ENCODE measurements around the gene WWOX. TPM values are rescaled to one million over a fixed set of nuclear protein-coding genes. Genes with fewer than 3 reads are reported as not detected.

Gene WWOX
- total RNA-seq, 4 donors from 2014 or later: 21.4 to 55.6 (median 33.2) TPM

GRCh38 chr16:78727536-78727935 lies 628.1 kb downstream of the WWOX start:
- DNase-seq (ENCODE audit: low spot score) (no peak), ATAC-seq (ENCODE audit: low FRiP score) (no peak)
- no peak for TF ChIP-seq CTCF (IDR thresholded peaks at IDR 0.05)

DNA sequence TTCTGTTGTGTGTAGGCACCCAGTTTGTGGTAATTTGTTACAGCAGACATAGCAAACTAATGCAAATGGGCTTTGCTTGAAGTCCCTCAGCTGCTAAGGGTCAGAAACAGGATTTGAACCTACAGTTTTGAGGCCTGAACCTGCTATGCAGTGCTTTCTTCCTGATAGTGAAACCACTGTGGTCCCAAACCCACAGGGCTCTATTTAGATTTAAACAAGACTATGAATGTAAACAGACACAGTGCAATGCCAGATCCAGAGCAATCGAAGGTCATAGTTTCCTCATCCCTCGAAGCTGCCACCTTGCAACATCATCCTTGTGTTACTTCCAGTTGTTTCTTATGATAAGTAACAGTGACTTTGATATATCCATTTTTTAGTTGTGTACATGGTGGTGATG lies 630.2 kb downstream of the WWOX start:
- DNase-seq (ENCODE audit: low spot score): no peak

DNA sequence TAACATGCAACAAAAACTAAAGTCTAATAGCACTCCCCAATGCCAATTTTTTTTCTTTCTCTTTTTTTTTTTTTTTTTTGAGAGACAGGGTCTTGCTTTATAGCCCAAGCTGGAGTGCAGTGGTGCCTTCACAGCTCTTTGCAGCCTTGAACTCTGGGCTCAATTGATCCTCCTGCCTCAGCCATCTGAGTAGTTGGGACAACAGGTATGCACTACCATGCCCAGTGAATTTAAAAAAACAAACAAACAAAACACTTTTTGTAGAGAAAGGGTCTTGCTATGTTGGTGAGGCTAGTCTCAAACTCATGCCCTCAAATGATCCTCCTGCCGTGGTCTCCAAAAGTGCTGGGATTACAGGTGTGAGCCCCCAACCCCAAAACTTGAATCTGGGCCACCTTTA lies 632.3 kb downstream of the WWOX start:
- no peak for TF ChIP-seq CTCF (IDR thresholded peaks at IDR 0.05)
- ATAC-seq (ENCODE audit: low FRiP score): no peak
- no peak for DNase-seq (ENCODE audit: low spot score)

More for the DNA sequence above, 630.2 kb downstream of the WWOX start:
- ATAC-seq (ENCODE audit: low FRiP score): no peak
- no peak for TF ChIP-seq CTCF (IDR thresholded peaks at IDR 0.05)

DNA sequence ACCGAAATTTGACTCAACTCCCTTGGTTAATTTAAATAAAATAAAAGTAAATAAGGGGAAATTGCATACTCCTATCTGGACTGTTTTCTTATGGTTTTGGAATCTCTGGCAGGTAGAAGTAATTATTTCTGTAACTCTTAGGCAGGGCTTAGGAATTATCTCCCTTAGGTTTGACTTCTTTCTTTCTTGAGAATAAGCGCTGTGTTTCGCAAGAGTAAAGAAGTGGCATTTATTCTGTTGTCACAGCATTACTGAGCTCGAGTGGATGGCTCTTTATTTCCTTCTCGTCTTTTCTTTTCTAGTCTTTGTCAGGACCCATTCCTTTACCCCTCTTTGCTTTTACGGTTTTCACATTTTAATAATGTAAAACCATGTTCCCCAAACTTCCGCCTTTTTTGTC lies 633.2 kb downstream of the WWOX start:
- no peak for ATAC-seq (ENCODE audit: low FRiP score)
- DNase-seq (ENCODE audit: low spot score): no peak
- no peak for TF ChIP-seq CTCF (IDR thresholded peaks at IDR 0.05)

GRCh38 chr16:78735337-78735736 lies 635.9 kb downstream of the WWOX start:
- no peak for TF ChIP-seq CTCF (IDR thresholded peaks at IDR 0.05)
- DNase-seq (ENCODE audit: low spot score): no peak
- no peak for ATAC-seq (ENCODE audit: low FRiP score)

DNA sequence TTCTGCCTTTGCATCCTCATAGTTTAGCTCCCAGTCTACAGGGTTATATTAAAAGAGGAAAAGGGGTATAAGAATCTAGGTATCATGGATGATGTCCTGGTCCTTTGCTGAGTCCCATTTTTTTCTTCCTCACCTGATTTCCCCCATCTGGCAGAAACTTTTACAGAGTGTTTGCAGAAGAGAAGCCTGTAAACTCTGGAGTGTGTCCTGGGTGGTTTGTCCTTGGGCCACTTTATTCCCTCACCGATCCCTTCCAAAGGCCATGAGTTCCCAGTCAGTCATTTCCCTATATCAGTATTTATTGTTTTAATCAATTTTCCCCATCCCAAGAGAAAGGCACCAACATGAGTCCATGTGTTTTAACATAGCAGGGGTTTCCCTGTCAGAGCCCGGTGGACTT lies 638.2 kb downstream of the WWOX start:
- ATAC-seq (ENCODE audit: low FRiP score) (no peak), DNase-seq (ENCODE audit: low spot score) (no peak)
- TF ChIP-seq CTCF (IDR thresholded peaks at IDR 0.05): no peak

- no peak for ATAC-seq (ENCODE audit: low FRiP score)
- no peak for DNase-seq (ENCODE audit: low spot score)
- TF ChIP-seq CTCF (IDR thresholded peaks at IDR 0.05): no peak
These were observed 639.1 kb downstream of the WWOX start for GRCh38 chr16:78738557-78738956.
